ENCODE data around the gene TADA3. TPM values are rescaled to one million over a fixed set of nuclear protein-coding genes. Genes with fewer than 3 reads are reported as not detected.

Gene TADA3
- total and polyA plus RNA-seq, 10 donors, result 33.6 to 73.7 (median 49.4) TPM

- H3K9me3 ChIP-seq, result no peaks in the 10 kb centered on the region
- 82 to 91% (median 84%) methylated on average over 11 to 14 of the region's 14 CpGs for WGBS, 5 donors
- no peaks in the 10 kb centered on the region for H3K27me3 ChIP-seq (replicated peaks in 1 of 7)
- TF ChIP-seq CTCF (IDR thresholded peaks at IDR 0.05 in 8 of 11, conservative IDR thresholded peaks at IDR 0.05 in 3 of 11), result no peak
- peak in 1 of 3 donors; percentile 45 for TF ChIP-seq POLR2AphosphoS5 (IDR thresholded peaks at IDR 0.05)
- H3K4me3 ChIP-seq, result no peak overlapping the region
- intact Hi-C loops (cut with DNase I; ENCODE audit: low total_unique reads), result no loop called here
- peaks cover 0 to 5% (median 0%) of the 10 kb centered on the region in 6 donors for H3K4me1 ChIP-seq
- no peak for DNase-seq
- H3K36me3 ChIP-seq, result peaks cover 0 to 68% (median 8%) of the 10 kb centered on the region in 6 donors
- H3K27ac ChIP-seq, result no peak overlapping the region
Observed at GRCh38 chr3:9825451-9826040, 33.3 kb upstream of the TADA3 start.

GRCh38 chr3:9820946-9821345 lies 28.7 kb upstream of the TADA3 start:
- no peak overlapping the region for H3K4me3 ChIP-seq
- TF ChIP-seq POLR2AphosphoS5 (IDR thresholded peaks at IDR 0.05), result no peak
- TF ChIP-seq POLR2A (IDR thresholded peaks at IDR 0.05), result no peak
- no peak for TF ChIP-seq CTCF (IDR thresholded peaks at IDR 0.05 in 8 of 11, conservative IDR thresholded peaks at IDR 0.05 in 3 of 11)
- H3K9me3 ChIP-seq, result no peaks in the 10 kb centered on the region
- H3K4me1 ChIP-seq, result no peaks in the 10 kb centered on the region
- no peak overlapping the region for H3K27ac ChIP-seq
- intact Hi-C loops (cut with DNase I; ENCODE audit: low total_unique reads), result no loop called here
- H3K27me3 ChIP-seq (replicated peaks in 1 of 7), result no peaks in the 10 kb centered on the region
- DNase-seq, result no peak
- 78 to 96% (median 88%) methylated on average over 2 of the region's 2 CpGs for WGBS, 5 donors
- peaks cover 0 to 72% (median 0%) of the 10 kb centered on the region in 6 donors for H3K36me3 ChIP-seq

- Histone ChIP-seq H3K9me3 (no peaks in the 10 kb centered on the region), H3K27ac (no peak overlapping the region), H3K27me3 (replicated peaks in 1 of 7) (no peaks in the 10 kb centered on the region), H3K4me1 (no peaks in the 10 kb centered on the region), H3K4me3 (no peak overlapping the region), H3K36me3 (peaks cover 0 to 72% (median 0%) of the 10 kb centered on the region in 6 donors)
- TF ChIP-seq POLR2AphosphoS5 (IDR thresholded peaks at IDR 0.05), result no peak
- no peak for TF ChIP-seq POLR2A (IDR thresholded peaks at IDR 0.05)
- no peak for TF ChIP-seq CTCF (IDR thresholded peaks at IDR 0.05 in 8 of 11, conservative IDR thresholded peaks at IDR 0.05 in 3 of 11)
- 89 to 94% (median 93%) methylated on average over 12 of the region's 12 CpGs for WGBS, 5 donors
- intact Hi-C loops (cut with DNase I; ENCODE audit: low total_unique reads), result no loop called here
- DNase-seq, result no peak
Observed at GRCh38 chr3:9820543-9820942, 28.3 kb upstream of the TADA3 start.

GRCh38 chr3:9818666-9819335 lies 26.5 kb upstream of the TADA3 start:
- intact Hi-C loops (cut with DNase I; ENCODE audit: low total_unique reads), result no loop called here
- TF ChIP-seq POLR2AphosphoS5 (IDR thresholded peaks at IDR 0.05), result no peak
- no peak for TF ChIP-seq POLR2A (IDR thresholded peaks at IDR 0.05)
- TF ChIP-seq CTCF (IDR thresholded peaks at IDR 0.05 in 8 of 11, conservative IDR thresholded peaks at IDR 0.05 in 3 of 11), result no peak

More at GRCh38 chr3:9818666-9819335, 26.5 kb upstream of the TADA3 start:
- no peaks in the 10 kb centered on the region for H3K27me3 ChIP-seq (replicated peaks in 1 of 7)
- DNase-seq, result no peak
- 84 to 97% (median 95%) methylated on average over 6 to 7 of the region's 7 CpGs for WGBS, 5 donors
- no peak overlapping the region for H3K27ac ChIP-seq
- peaks cover 0 to 82% (median 0%) of the 10 kb centered on the region in 6 donors for H3K36me3 ChIP-seq
- H3K4me3 ChIP-seq, result no peak overlapping the region
- no peaks in the 10 kb centered on the region for H3K9me3 ChIP-seq
- H3K4me1 ChIP-seq, result no peaks in the 10 kb centered on the region
